RWPE2 (cell line): ENCODE measurements around the gene HNRNPAB.

Experiments used
- ATAC-seq: fragments of 200-7000 bp; cut with Tn5 transposase; 3 replicates; pipeline ENCODE4 v1.9.1; 2021; ENCODE audit warnings: low read depth
- DNase-seq: peaks from one replicate; pipeline ENCODE4 v3.0.0-alpha.2; 2020; ENCODE audit warnings: low spot score
- H3K27ac ChIP-seq: fragments of 450-650 bp; 2 replicates; pipeline ENCODE4 v1.5.1; 2017; ENCODE audit warnings: mild to moderate bottlenecking; ENCODE audit not compliant: poor library complexity, severe bottlenecking
- H3K27me3 ChIP-seq: fragments of 250-450 bp; sonication (Bioruptor Pico); 2 replicates; pipeline ENCODE4 v1.5.1; 2021; ENCODE audit warnings: mild to moderate bottlenecking, moderate library complexity; ENCODE audit not compliant: insufficient read depth, poor library complexity, severe bottlenecking
- H3K36me3 ChIP-seq: fragments of 250-450 bp; sonication (Bioruptor Pico); 2 replicates; pipeline ENCODE4 v1.5.1; 2020; ENCODE audit warnings: low read depth, mild to moderate bottlenecking, moderate library complexity
- H3K4me1 ChIP-seq: fragments of 250-450 bp; sonication (Bioruptor Pico); 2 replicates; pipeline ENCODE4 v1.5.1; 2021; ENCODE audit warnings: mild to moderate bottlenecking, moderate library complexity; ENCODE audit not compliant: insufficient read depth, poor library complexity, severe bottlenecking
- H3K4me3 ChIP-seq: fragments of 250-450 bp; sonication (Bioruptor Pico); 2 replicates; pipeline ENCODE4 v1.5.1; 2021; ENCODE audit warnings: mild to moderate bottlenecking, moderate library complexity; ENCODE audit not compliant: severe bottlenecking
- H3K9me3 ChIP-seq: fragments of 250-450 bp; sonication (Bioruptor Pico); 2 replicates; pipeline ENCODE4 v1.5.1; 2021; ENCODE audit warnings: mild to moderate bottlenecking, moderate library complexity; ENCODE audit not compliant: severe bottlenecking
- TF ChIP-seq, protein P1 (sequence below): fragments of 450-650 bp; IDR thresholded peaks from one replicate; pipeline ENCODE4 v1.5.1; 2017; ENCODE audit warnings: mild to moderate bottlenecking, moderate library complexity; ENCODE audit not compliant: poor library complexity, severe bottlenecking

HNRNPAB gene

DNA sequence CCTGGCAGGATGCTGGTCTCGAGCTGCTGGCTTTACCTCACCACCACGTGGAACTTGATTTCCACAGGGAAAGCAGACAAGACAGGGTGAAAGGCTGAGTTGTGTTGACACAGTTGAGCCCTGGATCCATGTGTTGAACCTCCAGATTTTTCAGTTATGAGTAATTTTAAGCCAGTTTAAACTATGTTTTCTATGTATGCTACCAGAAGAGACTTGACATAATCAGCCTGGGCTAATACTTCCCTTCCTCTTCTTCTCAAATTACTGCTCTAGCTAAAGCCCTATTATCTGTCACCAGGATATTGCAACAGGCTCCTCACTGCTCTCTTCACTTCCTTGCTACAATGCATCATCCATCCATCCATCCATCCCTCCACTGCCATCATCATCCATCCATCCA is 40.2 kb downstream of the HNRNPAB start:
- Histone ChIP-seq H3K27me3 (no peaks in the 10 kb centered on the region), H3K9me3 (no peaks in the 10 kb centered on the region), H3K4me1 (peaks cover 4% of the 10 kb centered on the region), H3K4me3 (no peak overlapping the region), H3K27ac (peak overlapping the region; percentile 24), H3K36me3 (no peaks in the 10 kb centered on the region)
- peak; percentile 70 for ATAC-seq
- no peak for DNase-seq
- TF ChIP-seq, protein P1, sequence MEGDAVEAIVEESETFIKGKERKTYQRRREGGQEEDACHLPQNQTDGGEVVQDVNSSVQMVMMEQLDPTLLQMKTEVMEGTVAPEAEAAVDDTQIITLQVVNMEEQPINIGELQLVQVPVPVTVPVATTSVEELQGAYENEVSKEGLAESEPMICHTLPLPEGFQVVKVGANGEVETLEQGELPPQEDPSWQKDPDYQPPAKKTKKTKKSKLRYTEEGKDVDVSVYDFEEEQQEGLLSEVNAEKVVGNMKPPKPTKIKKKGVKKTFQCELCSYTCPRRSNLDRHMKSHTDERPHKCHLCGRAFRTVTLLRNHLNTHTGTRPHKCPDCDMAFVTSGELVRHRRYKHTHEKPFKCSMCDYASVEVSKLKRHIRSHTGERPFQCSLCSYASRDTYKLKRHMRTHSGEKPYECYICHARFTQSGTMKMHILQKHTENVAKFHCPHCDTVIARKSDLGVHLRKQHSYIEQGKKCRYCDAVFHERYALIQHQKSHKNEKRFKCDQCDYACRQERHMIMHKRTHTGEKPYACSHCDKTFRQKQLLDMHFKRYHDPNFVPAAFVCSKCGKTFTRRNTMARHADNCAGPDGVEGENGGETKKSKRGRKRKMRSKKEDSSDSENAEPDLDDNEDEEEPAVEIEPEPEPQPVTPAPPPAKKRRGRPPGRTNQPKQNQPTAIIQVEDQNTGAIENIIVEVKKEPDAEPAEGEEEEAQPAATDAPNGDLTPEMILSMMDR, result no peak

DNA sequence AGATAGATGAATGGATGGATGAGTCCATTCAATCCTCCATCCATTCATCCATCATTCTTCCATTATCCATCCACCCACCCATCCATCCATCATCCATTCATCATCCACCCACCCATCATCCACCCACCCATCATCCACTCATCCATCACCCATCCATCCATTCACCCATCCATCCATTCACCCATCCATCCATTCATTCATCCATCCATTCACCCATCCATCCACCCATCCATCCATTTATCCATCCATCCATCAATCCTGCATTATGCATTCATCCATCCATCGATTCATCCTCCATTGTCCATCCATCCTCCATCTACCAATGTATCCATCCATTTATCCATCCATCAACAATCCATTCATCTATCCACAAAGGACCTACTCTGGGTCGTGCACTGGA is 41.1 kb downstream of the HNRNPAB start:
- no peaks in the 10 kb centered on the region for H3K27me3 ChIP-seq
- DNase-seq, result no peak
- no peak overlapping the region for H3K4me3 ChIP-seq
- H3K27ac ChIP-seq, result no peak overlapping the region
- no peaks in the 10 kb centered on the region for H3K36me3 ChIP-seq
- TF ChIP-seq, protein P1, result no peak
- no peak for ATAC-seq
- H3K9me3 ChIP-seq, result no peaks in the 10 kb centered on the region
- H3K4me1 ChIP-seq, result peaks cover 4% of the 10 kb centered on the region

DNA sequence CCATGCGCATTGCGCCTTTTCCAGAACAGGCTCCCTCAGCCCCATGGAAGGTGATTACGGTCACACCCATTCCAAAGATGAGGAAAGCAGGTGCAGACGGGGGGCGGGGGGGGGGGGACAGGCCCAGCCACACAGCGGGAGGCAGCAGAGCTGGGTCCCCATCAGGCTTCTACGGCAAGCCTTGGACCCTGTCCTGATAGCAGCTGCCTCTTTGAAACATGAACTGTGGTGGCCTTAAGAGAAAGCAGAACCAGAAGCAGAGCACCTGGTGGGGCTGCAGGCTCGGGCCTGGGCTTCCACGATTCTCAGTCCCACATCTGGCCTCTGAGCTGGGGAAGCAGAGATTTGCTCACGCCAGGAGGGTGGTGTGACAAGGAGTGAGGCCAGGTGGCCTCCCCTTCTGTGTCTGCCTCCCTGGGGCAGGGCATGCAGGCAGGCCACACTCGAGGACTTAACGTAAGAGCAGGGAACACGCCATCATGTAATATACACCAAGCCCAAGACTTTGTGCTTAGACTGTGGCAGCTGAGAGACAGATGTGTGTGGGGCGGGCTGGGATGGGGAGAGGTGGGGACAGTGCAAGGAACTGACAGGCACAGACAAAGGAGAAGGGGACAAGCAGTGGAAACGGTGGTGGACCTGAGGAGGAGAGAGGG is 42.4 kb downstream of the HNRNPAB start:
- ATAC-seq (no peak), DNase-seq (peak; percentile 47)
- TF ChIP-seq, protein P1, result no peak
- Histone ChIP-seq H3K4me3 (no peak overlapping the region), H3K36me3 (no peaks in the 10 kb centered on the region), H3K27me3 (no peaks in the 10 kb centered on the region), H3K4me1 (peaks cover 4% of the 10 kb centered on the region), H3K27ac (no peak overlapping the region), H3K9me3 (no peaks in the 10 kb centered on the region)

GRCh38 chr5:178247481-178248456 is 43.4 kb downstream of the HNRNPAB start:
- no peaks in the 10 kb centered on the region for H3K36me3 ChIP-seq
- no peak overlapping the region for H3K27ac ChIP-seq
- H3K4me3 ChIP-seq, result no peak overlapping the region
- H3K27me3 ChIP-seq, result no peaks in the 10 kb centered on the region
- DNase-seq, result peak; percentile 62
- H3K9me3 ChIP-seq, result no peaks in the 10 kb centered on the region
- ATAC-seq, result no peak
- TF ChIP-seq, protein P1, result no peak
- H3K4me1 ChIP-seq, result peaks cover 4% of the 10 kb centered on the region
